Brain microvascular endothelial cell (primary cell): Measurements from ENCODE around the gene MID1.

Experiments
- DNase-seq: peaks from one replicate; pipeline ENCODE4 v3.0.0-alpha.2; 2020
- H3K27ac ChIP-seq: fragments of 250-450 bp; sonication (Bioruptor Pico); 2 replicates; pipeline ENCODE4 v1.5.1; 2020; ENCODE audit warnings: mild to moderate bottlenecking, moderate library complexity
- H3K27me3 ChIP-seq: fragments of 250-450 bp; sonication (Bioruptor Pico); replicated peaks from 2 replicates; pipeline ENCODE4 v1.5.1; 2020; ENCODE audit warnings: mild to moderate bottlenecking
- H3K36me3 ChIP-seq: fragments of 250-450 bp; sonication (Bioruptor Pico); replicated peaks from 2 replicates; pipeline ENCODE4 v1.5.1; 2020; ENCODE audit warnings: mild to moderate bottlenecking
- H3K4me3 ChIP-seq: 2 replicates; pipeline ENCODE4 v1.5.1; 2011; ENCODE audit warnings: low read depth, mild to moderate bottlenecking, control low read depth, low read length, moderate library complexity
- in situ Hi-C: cut with HindIII; loops from 2 replicates; pipeline ENCODE4 v1.10.0; 2017; ENCODE audit warnings: low sequenced_read_pairs, low pct_ligation_motif_present
- TF ChIP-seq, protein P1 (sequence below): IDR thresholded peaks from 2 replicates; pipeline ENCODE4 v1.5.1; 2011; ENCODE audit warnings: low read depth, mild to moderate bottlenecking, moderate library complexity, low read length, control low read depth, inconsistent platforms; ENCODE audit errors: missing control alignments

The MID1 gene

DNA sequence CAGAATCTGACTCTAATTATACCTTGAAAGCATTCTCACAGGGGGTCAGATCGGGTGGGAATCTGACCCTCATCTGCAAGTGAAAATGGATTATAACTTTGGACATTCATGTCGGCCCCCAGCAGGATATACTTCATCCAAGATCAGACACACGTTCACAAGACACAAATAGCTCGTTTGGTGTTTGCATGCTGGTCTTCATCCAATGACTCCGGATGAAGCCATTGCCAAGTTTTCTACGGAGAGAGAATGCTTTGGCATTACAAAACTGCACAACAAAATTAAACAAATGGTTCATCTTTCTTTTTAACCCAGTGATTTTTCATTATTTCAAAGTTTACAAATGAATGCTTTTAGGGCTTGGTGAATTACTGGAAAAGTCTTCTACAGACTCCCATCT is 105.5 kb downstream of the MID1 start:
- in situ Hi-C loops, result no loop called here
- H3K36me3 ChIP-seq, result no peaks in the 10 kb centered on the region
- no peak overlapping the region for H3K27ac ChIP-seq
- DNase-seq, result no peak
- TF ChIP-seq, protein P1, sequence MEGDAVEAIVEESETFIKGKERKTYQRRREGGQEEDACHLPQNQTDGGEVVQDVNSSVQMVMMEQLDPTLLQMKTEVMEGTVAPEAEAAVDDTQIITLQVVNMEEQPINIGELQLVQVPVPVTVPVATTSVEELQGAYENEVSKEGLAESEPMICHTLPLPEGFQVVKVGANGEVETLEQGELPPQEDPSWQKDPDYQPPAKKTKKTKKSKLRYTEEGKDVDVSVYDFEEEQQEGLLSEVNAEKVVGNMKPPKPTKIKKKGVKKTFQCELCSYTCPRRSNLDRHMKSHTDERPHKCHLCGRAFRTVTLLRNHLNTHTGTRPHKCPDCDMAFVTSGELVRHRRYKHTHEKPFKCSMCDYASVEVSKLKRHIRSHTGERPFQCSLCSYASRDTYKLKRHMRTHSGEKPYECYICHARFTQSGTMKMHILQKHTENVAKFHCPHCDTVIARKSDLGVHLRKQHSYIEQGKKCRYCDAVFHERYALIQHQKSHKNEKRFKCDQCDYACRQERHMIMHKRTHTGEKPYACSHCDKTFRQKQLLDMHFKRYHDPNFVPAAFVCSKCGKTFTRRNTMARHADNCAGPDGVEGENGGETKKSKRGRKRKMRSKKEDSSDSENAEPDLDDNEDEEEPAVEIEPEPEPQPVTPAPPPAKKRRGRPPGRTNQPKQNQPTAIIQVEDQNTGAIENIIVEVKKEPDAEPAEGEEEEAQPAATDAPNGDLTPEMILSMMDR, result no peak
- H3K27me3 ChIP-seq, result no peaks in the 10 kb centered on the region
- no peak overlapping the region for H3K4me3 ChIP-seq

DNA sequence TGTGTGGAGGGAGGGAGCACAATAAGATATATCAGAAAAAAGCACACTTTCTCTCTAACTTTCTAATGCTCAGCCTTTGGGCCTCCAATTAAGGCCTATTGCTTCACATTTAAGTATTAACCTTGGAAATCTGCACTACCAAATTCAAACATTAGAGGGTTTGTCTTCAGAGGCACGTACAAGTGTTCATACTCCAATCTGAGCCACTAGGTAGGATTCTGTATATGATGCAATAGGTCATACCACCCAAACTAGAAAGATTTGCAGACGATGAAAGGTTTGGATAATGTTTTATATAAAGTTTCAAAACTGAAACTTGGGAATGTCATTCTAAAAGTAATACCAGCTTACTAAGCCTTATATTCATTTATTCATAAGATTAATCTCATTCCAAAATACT is 106.4 kb downstream of the MID1 start:
- Histone ChIP-seq H3K27ac (no peak overlapping the region), H3K27me3 (no peaks in the 10 kb centered on the region), H3K4me3 (no peak overlapping the region), H3K36me3 (no peaks in the 10 kb centered on the region)
- TF ChIP-seq, protein P1, result no peak
- no peak for DNase-seq
- in situ Hi-C loops, result no loop called here

DNA sequence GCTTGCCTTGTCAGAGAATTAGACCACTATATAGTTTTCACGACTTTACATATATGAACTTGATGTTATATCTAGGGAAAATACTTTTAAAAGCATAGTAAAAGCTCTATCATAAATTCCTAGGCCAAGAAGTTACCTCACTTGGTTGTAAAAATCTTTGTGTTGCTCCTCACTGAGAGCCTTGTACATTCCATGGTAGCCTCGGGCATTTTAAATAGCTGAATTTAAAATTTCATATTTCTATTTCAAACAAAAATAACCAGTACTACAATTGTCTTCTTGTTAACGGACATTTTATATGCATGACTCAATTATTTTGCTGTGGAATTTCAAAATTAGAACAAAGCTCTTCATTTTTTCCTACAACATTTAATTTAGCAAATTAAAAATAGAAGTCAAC is 107.6 kb downstream of the MID1 start:
- Histone ChIP-seq H3K27me3 (no peaks in the 10 kb centered on the region), H3K36me3 (no peaks in the 10 kb centered on the region), H3K4me3 (no peak overlapping the region), H3K27ac (no peak overlapping the region)
- DNase-seq, result no peak
- TF ChIP-seq, protein P1, result no peak
- in situ Hi-C loops, result no loop called here

DNA sequence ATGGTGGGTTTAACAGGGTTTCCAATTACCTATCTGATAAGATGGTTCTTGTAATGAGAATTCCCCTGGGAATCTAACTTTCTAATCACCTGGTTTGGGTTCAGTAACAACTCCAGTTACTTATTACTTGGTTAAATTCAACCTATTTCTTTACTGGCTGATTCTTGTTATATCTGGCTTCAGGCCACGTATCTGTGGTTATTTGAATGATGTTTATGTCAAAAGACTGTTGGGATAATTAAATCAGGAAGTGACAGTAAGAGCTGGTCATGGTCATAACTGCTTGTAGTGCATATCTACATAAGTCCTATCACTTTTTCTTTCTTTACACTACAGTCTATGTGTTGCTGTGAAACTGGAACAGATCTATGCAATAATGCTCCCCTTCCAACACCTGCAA is 108.1 kb downstream of the MID1 start:
- in situ Hi-C loops, result no loop called here
- TF ChIP-seq, protein P1, result no peak
- Histone ChIP-seq H3K27ac (no peak overlapping the region), H3K27me3 (no peaks in the 10 kb centered on the region), H3K4me3 (no peak overlapping the region), H3K36me3 (no peaks in the 10 kb centered on the region)
- DNase-seq, result peak; percentile 38

DNA sequence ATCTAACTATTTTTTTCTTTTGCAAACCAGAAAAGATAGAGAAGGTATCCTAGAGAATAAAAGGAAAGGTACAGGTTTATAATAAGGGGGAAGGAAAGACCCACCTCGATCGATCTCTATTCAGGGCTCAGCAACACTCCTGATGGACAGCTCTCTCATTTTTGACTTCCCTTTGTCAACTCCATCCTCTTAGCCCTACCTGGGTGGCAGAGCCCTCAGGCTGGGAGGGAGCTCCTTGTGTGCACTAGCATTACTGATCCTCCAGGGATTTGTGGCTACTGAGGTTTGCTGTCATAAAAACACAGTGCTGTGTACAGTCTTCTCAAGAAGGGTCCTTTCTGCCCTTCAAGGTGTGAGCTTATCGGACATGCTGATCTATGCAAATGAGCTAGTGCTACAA is 111.0 kb downstream of the MID1 start:
- H3K27ac ChIP-seq, result no peak overlapping the region
- in situ Hi-C loops, result no loop called here
- TF ChIP-seq, protein P1, result no peak
- no peaks in the 10 kb centered on the region for H3K27me3 ChIP-seq
- no peaks in the 10 kb centered on the region for H3K36me3 ChIP-seq
- H3K4me3 ChIP-seq, result no peak overlapping the region
- DNase-seq, result no peak

DNA sequence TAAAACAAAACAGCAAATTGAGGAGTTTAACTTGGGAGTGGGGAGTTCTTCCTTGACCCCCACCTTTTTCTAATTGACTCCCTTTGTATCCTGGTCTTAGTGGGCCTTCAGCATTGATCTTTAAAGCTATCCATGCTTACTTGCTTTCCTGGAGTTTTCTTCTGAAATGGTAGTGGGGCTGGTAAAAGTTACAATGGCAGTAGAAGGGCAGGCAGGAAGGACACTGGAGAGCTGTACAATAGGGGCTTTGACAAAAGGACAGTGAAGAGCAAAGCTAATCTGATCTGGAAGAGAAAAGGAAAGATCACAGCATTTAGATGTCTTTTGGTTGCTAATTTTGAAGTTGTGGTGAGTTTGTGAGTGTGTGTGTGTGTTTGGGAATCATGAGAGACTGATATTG is 111.5 kb downstream of the MID1 start:
- in situ Hi-C loops, result no loop called here
- DNase-seq, result no peak
- no peaks in the 10 kb centered on the region for H3K27me3 ChIP-seq
- TF ChIP-seq, protein P1, result no peak
- H3K36me3 ChIP-seq, result no peaks in the 10 kb centered on the region
- no peak overlapping the region for H3K4me3 ChIP-seq
- H3K27ac ChIP-seq, result no peak overlapping the region
